Measurements from ENCODE around the gene SLC35F6.

DNA sequence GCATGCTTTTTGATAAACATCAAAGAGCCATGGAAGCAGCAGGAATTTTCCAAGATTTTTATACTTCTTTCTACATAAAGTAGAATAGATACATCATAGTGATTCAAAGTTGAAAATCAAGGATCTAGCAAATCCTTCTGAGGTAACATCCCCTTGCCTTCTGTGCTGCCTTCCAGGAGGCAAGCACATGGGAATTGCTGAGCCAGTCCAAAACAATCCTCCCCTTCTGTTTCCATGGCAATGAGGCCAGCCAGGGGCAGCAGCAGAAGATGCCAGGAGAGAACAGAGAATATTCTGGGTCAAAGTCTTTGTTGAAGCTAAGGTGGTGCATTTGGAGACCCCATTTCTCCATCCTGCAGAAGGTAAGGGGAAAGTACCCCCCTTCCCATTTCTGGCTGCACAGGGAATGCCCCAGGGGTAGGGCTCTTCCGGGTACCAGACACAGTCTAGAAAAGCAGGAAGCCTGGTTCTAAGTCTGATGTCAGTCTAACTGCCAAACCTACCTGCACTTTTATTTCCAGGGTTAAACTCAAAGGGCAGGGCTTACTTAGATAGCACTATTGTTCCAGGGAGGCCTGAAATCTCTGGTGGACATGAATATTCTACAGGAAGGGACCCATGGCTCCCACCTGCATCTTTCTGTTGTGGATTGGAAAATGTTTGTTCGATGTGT lies 43.8 kb downstream of the SLC35F6 start:
- TF ChIP-seq, protein P1, sequence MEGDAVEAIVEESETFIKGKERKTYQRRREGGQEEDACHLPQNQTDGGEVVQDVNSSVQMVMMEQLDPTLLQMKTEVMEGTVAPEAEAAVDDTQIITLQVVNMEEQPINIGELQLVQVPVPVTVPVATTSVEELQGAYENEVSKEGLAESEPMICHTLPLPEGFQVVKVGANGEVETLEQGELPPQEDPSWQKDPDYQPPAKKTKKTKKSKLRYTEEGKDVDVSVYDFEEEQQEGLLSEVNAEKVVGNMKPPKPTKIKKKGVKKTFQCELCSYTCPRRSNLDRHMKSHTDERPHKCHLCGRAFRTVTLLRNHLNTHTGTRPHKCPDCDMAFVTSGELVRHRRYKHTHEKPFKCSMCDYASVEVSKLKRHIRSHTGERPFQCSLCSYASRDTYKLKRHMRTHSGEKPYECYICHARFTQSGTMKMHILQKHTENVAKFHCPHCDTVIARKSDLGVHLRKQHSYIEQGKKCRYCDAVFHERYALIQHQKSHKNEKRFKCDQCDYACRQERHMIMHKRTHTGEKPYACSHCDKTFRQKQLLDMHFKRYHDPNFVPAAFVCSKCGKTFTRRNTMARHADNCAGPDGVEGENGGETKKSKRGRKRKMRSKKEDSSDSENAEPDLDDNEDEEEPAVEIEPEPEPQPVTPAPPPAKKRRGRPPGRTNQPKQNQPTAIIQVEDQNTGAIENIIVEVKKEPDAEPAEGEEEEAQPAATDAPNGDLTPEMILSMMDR (IDR thresholded peaks at IDR 0.05) = no peak
- TF ChIP-seq POLR2A (IDR thresholded peaks at IDR 0.05) (no peak), POLR2AphosphoS5 (IDR thresholded peaks at IDR 0.05) (no peak)

Measured in suprapubic skin (tissue), 4 donors.